DND-41 (cell line): ENCODE data around the gene CATSPERD.

Experiments
- ATAC-seq: fragments of 200-7000 bp; cut with Tn5 transposase; 3 replicates; pipeline ENCODE4 v1.9.1; 2021; ENCODE audit warnings: low read depth; ENCODE audit not compliant: insufficient read depth
- DNase-seq: peaks from one replicate; pipeline ENCODE4 v3.0.0-alpha.2; 2020
- H2AFZ ChIP-seq: 2 replicates; pipeline ENCODE4 v1.6.0; 2012; ENCODE audit warnings: low read depth, low read length
- H3K27ac ChIP-seq: 2 replicates; pipeline ENCODE4 v1.5.1; 2012; ENCODE audit warnings: low read length, inconsistent platforms
- H3K27me3 ChIP-seq: fragments of 200-600 bp; sonication (generic); 2 replicates; pipeline ENCODE4 v1.6.0; 2012; ENCODE audit warnings: low read length, mild to moderate bottlenecking, inconsistent platforms; ENCODE audit not compliant: insufficient read depth, poor library complexity
- H3K36me3 ChIP-seq: 2 replicates; pipeline ENCODE4 v1.5.1; 2012; ENCODE audit warnings: low read length, inconsistent platforms; ENCODE audit not compliant: insufficient read depth
- H3K4me1 ChIP-seq: 2 replicates; pipeline ENCODE4 v1.5.1; 2012; ENCODE audit warnings: mild to moderate bottlenecking, low read length; ENCODE audit not compliant: insufficient read depth
- H3K4me2 ChIP-seq: 2 replicates; pipeline ENCODE4 v1.6.0; 2012; ENCODE audit warnings: mild to moderate bottlenecking, moderate library complexity, low read length, inconsistent platforms; ENCODE audit not compliant: insufficient read depth
- H3K4me3 ChIP-seq, 2 experiments: fragments of 200-600 bp in 1 of 2; shearing (Covaris generic) in 1 of 2; 2 replicates each; pipeline ENCODE4 v1.5.1; 2012 to 2016; ENCODE audit warnings: inconsistent platforms in 2 of 2, low read length in 2 of 2, mild to moderate bottlenecking in 2 of 2, low read depth in 1 of 2, moderate library complexity in 1 of 2
- H3K79me2 ChIP-seq: 2 replicates; pipeline ENCODE4 v1.6.0; 2012; ENCODE audit warnings: low read length, inconsistent platforms; ENCODE audit not compliant: insufficient read depth
- H3K9ac ChIP-seq: 2 replicates; pipeline ENCODE4 v1.6.0; 2012; ENCODE audit warnings: low read depth, mild to moderate bottlenecking, inconsistent platforms, low read length, moderate library complexity
- H3K9me3 ChIP-seq: 2 replicates; pipeline ENCODE4 v1.5.1; 2012; ENCODE audit warnings: low read length, moderate library complexity, mild to moderate bottlenecking, inconsistent platforms; ENCODE audit not compliant: insufficient read depth, severe bottlenecking
- H4K20me1 ChIP-seq: 2 replicates; pipeline ENCODE4 v1.6.0; 2012; ENCODE audit warnings: low read length; ENCODE audit not compliant: insufficient read depth
- CTCF ChIP-seq: IDR thresholded peaks from 2 replicates; pipeline ENCODE4 v1.5.1; 2012; ENCODE audit warnings: borderline replicate concordance, low read length, moderate library complexity, mild to moderate bottlenecking; ENCODE audit not compliant: poor library complexity, severe bottlenecking; ENCODE audit errors: extremely low read depth
- EZH2 ChIP-seq: IDR thresholded peaks from 3 replicates; pipeline ENCODE4 v1.6.1; 2012; ENCODE audit warnings: borderline replicate concordance, low read depth, mild to moderate bottlenecking, moderate library complexity, low read length, inconsistent platforms; ENCODE audit not compliant: severe bottlenecking

Gene CATSPERD

GRCh38 chr19:5772416-5772815 lies 52.0 kb downstream of the CATSPERD start:
- DNase-seq (no peak), ATAC-seq (no peak)
- Histone ChIP-seq H2AFZ (no peak overlapping the region), H3K4me2 (no peak overlapping the region), H3K9me3 (no peaks in the 10 kb centered on the region), H3K27ac (no peak overlapping the region), H4K20me1 (no peaks in the 10 kb centered on the region), H3K4me3 (no peak overlapping the region), H3K36me3 (no peaks in the 10 kb centered on the region), H3K79me2 (no peaks in the 10 kb centered on the region), H3K9ac (no peak overlapping the region), H3K27me3 (peaks cover 4% of the 10 kb centered on the region), H3K4me1 (no peaks in the 10 kb centered on the region)
- TF ChIP-seq EZH2 (no peak), CTCF (no peak)

- H3K4me2 ChIP-seq, result no peak overlapping the region
- no peak overlapping the region for H3K9ac ChIP-seq
- no peak for DNase-seq
Observed at GRCh38 chr19:5773276-5773675, 52.8 kb downstream of the CATSPERD start.

GRCh38 chr19:5774921-5775320 lies 54.5 kb downstream of the CATSPERD start:
- Histone ChIP-seq H3K4me3 (no peak overlapping the region), H3K9me3 (no peaks in the 10 kb centered on the region), H4K20me1 (no peaks in the 10 kb centered on the region), H3K4me2 (no peak overlapping the region), H3K36me3 (no peaks in the 10 kb centered on the region), H3K27ac (no peak overlapping the region), H2AFZ (no peak overlapping the region), H3K9ac (no peak overlapping the region), H3K4me1 (no peaks in the 10 kb centered on the region), H3K27me3 (peaks cover 4% of the 10 kb centered on the region), H3K79me2 (no peaks in the 10 kb centered on the region)
- DNase-seq (no peak), ATAC-seq (no peak)
- TF ChIP-seq EZH2, result no peak
- no peak for TF ChIP-seq CTCF

More at GRCh38 chr19:5773276-5773675, 52.8 kb downstream of the CATSPERD start:
- no peak for TF ChIP-seq CTCF
- TF ChIP-seq EZH2, result no peak
- Histone ChIP-seq H4K20me1 (no peaks in the 10 kb centered on the region), H3K36me3 (no peaks in the 10 kb centered on the region), H3K79me2 (no peaks in the 10 kb centered on the region), H3K4me3 (no peak overlapping the region), H2AFZ (no peak overlapping the region), H3K27me3 (peaks cover 4% of the 10 kb centered on the region), H3K9me3 (no peaks in the 10 kb centered on the region), H3K4me1 (no peaks in the 10 kb centered on the region), H3K27ac (no peak overlapping the region)
- ATAC-seq, result no peak
